GM23338 (cell line): ENCODE results near the gene S100A11. TPM values are rescaled to one million over a fixed set of nuclear protein-coding genes. Genes with fewer than 3 reads are reported as not detected.

Source experiments
- ATAC-seq: fragments of 200-7000 bp; cut with Tn5 transposase; 3 replicates; pipeline ENCODE4 v1.9.1; 2020
- DNase-seq: peaks from one replicate; pipeline ENCODE4 v3.0.0-alpha.2; 2015; ENCODE audit warnings: low spot score
- H2AFZ ChIP-seq: fragments of 200-600 bp; sonication (generic); 2 replicates; pipeline ENCODE4 v1.8.0; 2016; ENCODE audit warnings: antibody characterized with exemption, mild to moderate bottlenecking, moderate library complexity
- H3F3A ChIP-seq: fragments of 200-600 bp; sonication (generic); replicated peaks from 2 replicates; pipeline ENCODE4 v1.8.0; 2017; ENCODE audit warnings: antibody characterized with exemption, mixed run types, low read depth
- H3K27ac ChIP-seq: fragments of 200-600 bp; sonication (generic); 2 replicates; pipeline ENCODE4 v1.6.1; 2016; ENCODE audit warnings: low read depth
- H3K27me3 ChIP-seq: fragments of 200-600 bp; sonication (generic); 2 replicates; pipeline ENCODE4 v1.8.0; 2016; ENCODE audit warnings: mild to moderate bottlenecking, mixed run types, moderate library complexity; ENCODE audit not compliant: insufficient read depth
- H3K36me3 ChIP-seq: fragments of 200-600 bp; sonication (generic); 2 replicates; pipeline ENCODE4 v1.8.0; 2016; ENCODE audit warnings: mild to moderate bottlenecking; ENCODE audit not compliant: insufficient read depth
- H3K4me1 ChIP-seq: fragments of 200-600 bp; sonication (generic); 2 replicates; pipeline ENCODE4 v1.8.0; 2016; ENCODE audit warnings: mild to moderate bottlenecking, moderate library complexity; ENCODE audit not compliant: insufficient read depth
- H3K4me2 ChIP-seq: fragments of 200-600 bp; sonication (generic); 2 replicates; pipeline ENCODE4 v1.7.1; 2017; ENCODE audit warnings: mixed run types
- H3K4me3 ChIP-seq: fragments of 200-600 bp; sonication (generic); 2 replicates; pipeline ENCODE4 v1.6.1; 2016; ENCODE audit warnings: mixed run types
- H3K79me2 ChIP-seq: fragments of 200-600 bp; sonication (generic); replicated peaks from 2 replicates; pipeline ENCODE4 v1.8.0; 2017; ENCODE audit warnings: mild to moderate bottlenecking; ENCODE audit not compliant: insufficient read depth
- H3K9me2 ChIP-seq: fragments of 200-600 bp; sonication (generic); 2 replicates; pipeline ENCODE4 v1.8.0; 2017; ENCODE audit not compliant: insufficient read depth
- H4K20me1 ChIP-seq: fragments of 200-600 bp; sonication (generic); replicated peaks from 2 replicates; pipeline ENCODE4 v1.8.0; 2017; ENCODE audit warnings: mild to moderate bottlenecking; ENCODE audit not compliant: insufficient read depth
- H3K27ac Mint-ChIP-seq: 2 replicates; pipeline ENCODE4 v1.8.0; 2020; ENCODE audit warnings: inconsistent platforms, mild to moderate bottlenecking, moderate library complexity, mixed read lengths
- H3K27me3 Mint-ChIP-seq: 3 replicates; pipeline ENCODE4 v1.8.0; 2022; ENCODE audit warnings: low read depth, mild to moderate bottlenecking, moderate library complexity, mixed read lengths, inconsistent platforms; ENCODE audit not compliant: insufficient read depth, poor library complexity
- H3K36me3 Mint-ChIP-seq: 3 replicates; pipeline ENCODE4 v1.8.0; 2021; ENCODE audit warnings: low read depth, mild to moderate bottlenecking, inconsistent platforms, moderate library complexity, mixed read lengths
- H3K4me1 Mint-ChIP-seq: 3 replicates; pipeline ENCODE4 v1.8.0; 2020; ENCODE audit warnings: mild to moderate bottlenecking, inconsistent platforms, mixed read lengths
- H3K4me3 Mint-ChIP-seq: 3 replicates; pipeline ENCODE4 v1.8.0; 2021; ENCODE audit warnings: moderate library complexity, mild to moderate bottlenecking, inconsistent platforms, mixed read lengths
- H3K9me3 Mint-ChIP-seq: 3 replicates; pipeline ENCODE4 v1.8.0; 2020; ENCODE audit warnings: moderate library complexity, mild to moderate bottlenecking, inconsistent platforms, mixed read lengths
- CREB1 ChIP-seq: fragments of 250-450 bp; sonication (Bioruptor Pico); IDR thresholded peaks from 2 replicates; pipeline ENCODE4 v1.5.0; 2020; ENCODE audit warnings: low read depth, mild to moderate bottlenecking, moderate library complexity
- CTCF ChIP-seq, 2 experiments: fragments of 200-600 bp in 1 of 2; sonication (generic) in 1 of 2; conservative IDR thresholded peaks; 2 replicates each; pipeline versions ENCODE4 v1.5.1 to v1.6.1; 2016 to 2017; ENCODE audit warnings: antibody characterized with exemption in 2 of 2, low read depth in 2 of 2, mild to moderate bottlenecking in 2 of 2, moderate library complexity in 1 of 2
- ETS1 ChIP-seq: IDR thresholded peaks from 2 replicates; pipeline ENCODE4 v1.6.1; 2016; ENCODE audit warnings: antibody characterized with exemption
- EZH2 ChIP-seq: fragments of 200-600 bp; sonication (generic); IDR thresholded peaks from one replicate; pipeline ENCODE4 v1.8.0; 2017; ENCODE audit warnings: antibody characterized with exemption, mild to moderate bottlenecking, low read depth; ENCODE audit not compliant: unreplicated experiment
- EZH2phosphoT487 ChIP-seq: fragments of 200-600 bp; sonication (generic); IDR thresholded peaks from one replicate; pipeline ENCODE4 v1.8.1; 2018; ENCODE audit warnings: antibody characterized with exemption; ENCODE audit not compliant: unreplicated experiment
- JUNB ChIP-seq: IDR thresholded peaks from one replicate; pipeline ENCODE4 v1.6.1; 2016; ENCODE audit warnings: antibody characterized with exemption; ENCODE audit not compliant: unreplicated experiment
- POLR2AphosphoS5 ChIP-seq: IDR thresholded peaks from 2 replicates; pipeline ENCODE4 v1.6.1; 2016; ENCODE audit warnings: antibody characterized with exemption, low read depth
- REST ChIP-seq: IDR thresholded peaks from one replicate; pipeline ENCODE4 v1.6.1; 2018; ENCODE audit warnings: antibody characterized with exemption; ENCODE audit not compliant: unreplicated experiment
- STAT1 ChIP-seq: IDR thresholded peaks from one replicate; pipeline ENCODE4 v1.6.1; 2016; ENCODE audit warnings: antibody characterized with exemption; ENCODE audit not compliant: unreplicated experiment
- ZNF114 ChIP-seq: fragments of 250-450 bp; sonication (Bioruptor Pico); IDR thresholded peaks from 2 replicates; pipeline ENCODE4 v1.5.0; 2020; ENCODE audit warnings: mild to moderate bottlenecking, moderate library complexity
- ZNF462 ChIP-seq: fragments of 250-450 bp; sonication (Bioruptor Pico); IDR thresholded peaks from 2 replicates; pipeline ENCODE4 v1.5.0; 2020; ENCODE audit warnings: mild to moderate bottlenecking, moderate library complexity
- polyA plus RNA-seq: library from polyadenylated mRNA; unstranded; fragments of >200 nt; fragmentation: Nextera tagmentation; extraction: Ambion mirVana; gene quantifications from 2 replicates; pipeline ENCODE4 v1.2.1, GENCODE V29; 2016
- total RNA-seq: library from RNA; depleted of rRNA; stranded (reverse); fragments of >200 nt; shearing (Covaris generic); gene quantifications from 2 replicates; pipeline ENCODE4 v1.2.3, GENCODE V29; 2014

The S100A11 gene
- total and polyA plus RNA-seq, 2 experiments from 2014 or later: 73.1 to 596 TPM

GRCh38 chr1:152034324-152034653 lies 2.5 kb downstream of the S100A11 start (continued):
- TF ChIP-seq ZNF462 (CRISPR knock-in tag) (no peak), CTCF (conservative IDR thresholded peaks at IDR 0.05; ENCODE audit: low read depth in 2 of 2) (no peak), POLR2AphosphoS5 (no peak), CREB1 (CRISPR knock-in tag) (no peak), ETS1 (no peak), EZH2phosphoT487 (no peak), ZNF114 (CRISPR knock-in tag) (no peak), JUNB (no peak)

- no peaks in the 10 kb centered on the region; the same call in 1 of the 2 replicates for H4K20me1 ChIP-seq
- H3K4me3 ChIP-seq: no peak overlapping the region
- no peak for DNase-seq
- no peaks in the 10 kb centered on the region for H3K9me2 ChIP-seq
- Mint-ChIP-seq H3K4me3 (no peak overlapping the region), H3K9me3 (no peaks in the 10 kb centered on the region; the same call in 2 of the 3 replicates), H3K36me3 (peaks cover 13% of the 10 kb centered on the region), H3K27me3 (peaks cover 1% of the 10 kb centered on the region), H3K27ac (no peak overlapping the region), H3K4me1 (peaks cover 15% of the 10 kb centered on the region)
- H3K79me2 ChIP-seq: no peaks in the 10 kb centered on the region
- no peak overlapping the region for H2AFZ ChIP-seq
- peaks cover 6% of the 10 kb centered on the region for H3K4me1 ChIP-seq
- H3K27ac ChIP-seq: no peak overlapping the region
- peaks cover 17% of the 10 kb centered on the region for H3K36me3 ChIP-seq
- no peaks in the 10 kb centered on the region; the same call in 1 of the 2 replicates for H3F3A ChIP-seq
- ATAC-seq: no peak
- no peaks in the 10 kb centered on the region for H3K27me3 ChIP-seq
- H3K4me2 ChIP-seq: no peak overlapping the region
- TF ChIP-seq EZH2 (no peak), STAT1 (no peak), JUNB (no peak), REST (no peak), ETS1 (no peak)
Measured at GRCh38 chr1:152029929-152030211, 6.9 kb downstream of the S100A11 start.
